ENCODE results near the gene CHRNA4.

- no peak for TF ChIP-seq FOSL2 (IDR thresholded peaks at IDR 0.05; ENCODE audit: borderline replicate concordance, low read depth)
- TF ChIP-seq RAD21 (IDR thresholded peaks at IDR 0.05; ENCODE audit: low read length) = no peak
- no peak for TF ChIP-seq YY1 (IDR thresholded peaks at IDR 0.05; ENCODE audit: low read depth)
Observed at GRCh38 chr20:63348828-63349515, 12.2 kb downstream of the CHRNA4 start.

All from SK-N-SH (cell line).